HG03280 (cell line): Measurements from ENCODE around the gene CABLES1.
"Not testable (repeated sequence)": the region's sequence is repeated elsewhere in the genome, so short reads cannot be mapped to it uniquely, and the experiment has no call there.

ENCODE experiments used
- ATAC-seq: cut with Tn5 transposase; IDR thresholded peaks from one replicate; pipeline ENCODE4 v1.9.1; 2021; ENCODE audit warnings: mild to moderate bottlenecking, moderate library complexity; ENCODE audit not compliant: unreplicated experiment

The CABLES1 gene

GRCh38 chr18:23141104-23141999 is 6.1 kb downstream of the CABLES1 start:
- ATAC-seq = no peak

- ATAC-seq = no peak
These were observed 7.1 kb downstream of the CABLES1 start for GRCh38 chr18:23142251-23142929.

DNA sequence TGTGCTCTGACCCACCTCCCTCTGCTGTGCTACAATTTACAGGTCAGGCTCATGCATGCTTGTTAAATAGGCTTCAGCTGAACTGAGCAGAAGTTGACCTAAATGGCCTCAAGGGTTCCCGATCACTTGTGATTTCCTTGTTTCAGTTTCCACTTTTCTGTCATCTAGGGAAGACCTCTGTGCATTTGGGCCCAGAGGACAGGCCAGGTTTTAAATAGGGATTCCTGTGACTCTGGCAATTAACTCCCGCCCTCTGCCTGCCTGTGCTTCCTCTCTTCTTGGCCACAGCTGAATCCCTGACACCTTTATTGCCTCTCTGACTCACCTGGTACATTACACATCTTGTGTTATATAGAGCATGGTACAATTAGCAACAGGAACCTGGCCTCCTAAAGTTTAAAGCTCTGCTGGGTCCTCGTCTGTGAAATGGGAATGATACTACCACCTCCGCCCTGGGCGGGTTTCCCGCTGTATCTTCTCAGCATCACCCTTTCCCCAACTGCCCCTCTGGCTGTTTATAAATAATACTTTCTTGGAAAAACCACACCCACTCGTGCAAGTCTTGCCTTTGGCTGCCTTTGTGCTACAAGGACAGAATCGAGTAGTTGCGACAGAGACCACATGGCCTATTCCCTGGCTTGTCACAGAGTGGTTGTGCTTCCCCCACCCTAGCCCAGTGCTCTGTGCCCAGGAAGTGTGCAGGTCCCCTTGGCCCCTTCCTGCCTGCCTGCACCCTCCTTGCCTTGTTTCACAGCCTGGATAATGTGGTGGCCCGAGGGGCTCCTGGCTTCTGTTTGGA is 7.9 kb downstream of the CABLES1 start:
- no peak for ATAC-seq

GRCh38 chr18:23143815-23144261 is 8.6 kb downstream of the CABLES1 start:
- no peak for ATAC-seq

DNA sequence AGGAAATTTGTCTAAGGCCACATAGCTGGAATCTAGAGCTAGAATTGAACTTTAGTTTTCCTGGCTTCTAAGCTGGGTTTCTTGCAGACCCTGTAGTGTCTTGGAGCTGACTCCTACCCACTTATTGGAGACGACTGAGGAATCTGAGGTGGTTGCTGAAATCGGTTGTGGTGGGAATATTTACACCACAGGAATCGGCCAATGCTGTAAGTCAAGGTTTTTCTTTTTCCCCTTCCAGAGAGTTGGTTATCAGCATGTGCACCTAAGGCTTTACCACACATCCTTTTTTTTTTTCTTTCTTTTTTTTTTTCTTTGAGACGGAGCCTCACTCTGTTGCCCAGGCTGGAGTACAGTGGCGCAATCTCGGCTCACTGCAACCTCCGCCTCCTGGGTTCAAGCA is 9.4 kb downstream of the CABLES1 start:
- ATAC-seq = no peak

- no peak for ATAC-seq
These were observed 10.3 kb downstream of the CABLES1 start for GRCh38 chr18:23145621-23146020.

DNA sequence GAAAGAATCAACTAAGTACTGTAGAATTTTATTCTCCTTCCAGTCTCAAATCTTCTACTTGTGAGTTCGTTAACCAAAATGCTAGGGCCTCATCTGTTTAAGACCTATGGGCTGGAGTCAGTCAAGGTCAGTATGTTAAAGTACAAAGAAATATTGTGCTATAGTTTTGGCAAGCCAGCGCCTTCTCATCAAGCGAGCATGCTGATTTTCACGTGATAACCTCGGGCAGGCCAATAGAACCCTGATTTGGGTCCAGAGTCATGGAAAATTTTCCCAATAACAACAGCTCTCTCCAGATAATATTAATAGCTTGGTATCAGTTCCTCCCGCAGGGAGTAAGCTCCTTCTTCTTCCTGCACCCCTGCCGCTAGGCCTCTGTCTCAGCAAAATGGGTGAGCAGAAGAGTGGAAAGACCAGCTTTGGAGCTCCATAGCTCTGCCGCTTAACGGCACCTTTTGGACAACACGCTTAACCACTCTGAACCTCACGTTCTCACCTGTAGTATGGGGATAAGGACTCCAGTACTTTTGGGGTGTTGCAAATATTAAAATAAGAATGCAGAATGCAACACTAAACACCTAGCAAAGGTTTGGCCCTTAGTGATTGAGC is 11.7 kb downstream of the CABLES1 start:
- no peak for ATAC-seq

GRCh38 chr18:23148382-23148781 is 13.1 kb downstream of the CABLES1 start:
- no peak for ATAC-seq

DNA sequence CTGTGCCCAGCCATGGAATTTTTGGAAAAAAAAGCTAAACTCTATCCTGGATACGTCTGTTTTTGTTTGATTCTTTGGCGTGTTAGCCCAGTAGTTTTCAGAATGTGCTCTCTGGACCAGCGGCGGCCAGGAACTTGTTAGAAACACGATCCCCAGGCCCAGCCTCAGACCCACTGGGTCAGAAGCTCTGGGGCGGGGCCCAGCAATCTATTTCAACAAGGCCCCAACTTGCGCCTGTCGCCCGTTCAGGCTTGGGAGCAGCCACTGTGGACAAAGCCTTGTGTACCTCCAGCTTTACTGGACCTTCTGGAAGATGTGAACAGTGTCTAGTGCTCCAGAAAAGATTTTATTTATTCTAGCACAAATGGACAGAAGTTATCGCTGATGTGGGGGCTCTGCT is 14.3 kb downstream of the CABLES1 start:
- ATAC-seq = no peak

GRCh38 chr18:23151414-23152099 is 16.3 kb downstream of the CABLES1 start:
- ATAC-seq = no peak

GRCh38 chr18:23154030-23154429 is 18.7 kb downstream of the CABLES1 start:
- no peak for ATAC-seq

DNA sequence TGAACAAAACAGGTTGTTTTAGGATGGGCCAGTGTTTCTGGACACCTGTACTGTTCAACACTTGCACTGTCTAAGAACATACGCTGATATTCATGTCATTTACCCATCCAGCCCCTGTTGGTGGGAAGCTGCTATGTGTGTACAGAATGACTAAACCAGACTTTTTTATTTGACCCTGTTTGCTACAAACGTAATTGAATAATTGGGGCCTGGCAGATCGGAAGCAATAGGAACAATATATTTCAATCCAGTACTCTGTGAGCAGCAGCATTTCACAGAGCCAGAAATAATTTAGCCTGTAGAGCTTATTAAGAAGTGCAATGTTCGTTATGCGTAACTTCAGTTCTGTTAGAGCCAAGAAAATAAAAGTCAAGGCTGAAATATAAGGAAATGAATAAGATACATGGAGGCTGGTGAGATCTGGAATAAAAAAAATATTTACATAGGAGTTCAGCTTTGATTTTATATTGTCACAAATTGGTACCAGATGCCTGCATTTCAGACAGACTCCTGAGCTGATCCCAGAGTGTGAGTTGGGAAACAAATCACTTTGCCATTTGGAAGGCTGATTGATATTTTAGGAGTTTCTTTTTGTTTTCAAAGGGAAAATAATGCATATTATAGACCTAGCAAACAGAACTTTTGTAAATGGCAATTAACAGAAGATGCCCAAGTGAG is 19.7 kb downstream of the CABLES1 start:
- no peak for ATAC-seq

DNA sequence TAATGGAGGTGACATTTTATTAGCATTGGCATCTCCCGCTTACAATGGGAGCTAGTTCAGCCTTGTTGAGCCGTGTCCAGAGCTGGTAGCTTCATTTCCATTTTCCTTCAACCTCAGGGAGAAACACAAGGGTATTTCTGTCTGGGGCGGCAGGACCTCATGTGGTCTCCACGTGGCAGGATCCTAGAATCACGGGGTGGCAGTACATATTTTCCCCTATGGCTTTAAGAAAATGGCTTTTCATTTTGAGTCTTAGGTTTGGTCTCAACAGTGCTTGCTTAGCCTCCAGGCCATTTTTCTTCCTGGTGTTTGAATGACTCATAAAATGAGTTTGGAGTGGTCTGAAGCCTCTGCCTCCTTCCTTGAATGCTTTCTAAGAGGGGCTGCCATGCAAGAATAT is 20.3 kb downstream of the CABLES1 start:
- ATAC-seq = no peak

GRCh38 chr18:23156134-23156533 is 20.8 kb downstream of the CABLES1 start:
- no peak for ATAC-seq

DNA sequence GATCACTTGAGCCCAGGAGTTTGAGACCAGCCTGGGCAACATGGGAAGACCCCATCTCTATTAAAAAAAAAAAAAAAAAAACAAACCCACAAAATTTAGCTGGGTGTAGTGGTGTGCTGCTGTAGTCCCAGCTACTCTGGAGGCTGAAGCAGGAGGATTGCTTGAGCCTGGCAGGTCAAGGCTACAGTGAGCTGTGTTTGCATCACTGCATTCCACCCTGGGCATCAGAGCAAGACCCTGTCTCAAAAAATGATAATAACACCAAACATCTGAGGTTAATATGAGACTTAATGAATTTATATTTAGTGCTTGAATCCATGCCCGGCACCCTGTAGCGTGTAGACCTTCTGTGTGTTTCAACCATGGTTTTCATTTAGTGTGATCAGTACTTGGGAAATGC is 22.8 kb downstream of the CABLES1 start:
- no peak for ATAC-seq

DNA sequence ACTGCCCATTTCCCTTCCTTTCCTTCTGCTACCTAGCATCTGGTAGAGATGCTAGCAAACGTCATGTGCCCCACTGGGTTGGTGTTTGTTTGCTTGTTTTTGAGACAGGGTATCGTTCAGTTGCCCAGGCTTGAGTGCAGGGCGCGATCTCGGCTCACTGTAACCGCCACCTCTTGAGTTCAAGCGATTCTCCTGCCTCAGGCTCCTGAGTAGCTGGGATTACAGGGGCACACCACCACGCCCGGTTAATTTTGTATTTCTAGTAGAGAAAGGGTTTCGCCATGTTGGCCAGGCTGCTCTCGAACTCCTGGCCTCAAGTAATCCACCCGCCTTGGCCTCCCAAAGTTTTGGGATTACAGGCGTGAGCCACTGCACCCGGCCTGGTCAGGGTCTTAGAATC is 23.6 kb downstream of the CABLES1 start:
- not testable (repeated sequence) for ATAC-seq

- ATAC-seq = no peak
These were observed 24.1 kb downstream of the CABLES1 start for GRCh38 chr18:23159344-23159743.

GRCh38 chr18:23162473-23162872 is 27.2 kb downstream of the CABLES1 start:
- no peak for ATAC-seq

GRCh38 chr18:23163786-23164533 is 28.7 kb downstream of the CABLES1 start:
- ATAC-seq = no peak
